GM12892 (cell line): ENCODE measurements around the gene ELP1.

Experiments used
- POLR2A ChIP-seq: IDR thresholded peaks from 2 replicates; pipeline ENCODE4 v1.6.1; 2011; ENCODE audit warnings: low read depth, low read length, control low read depth
- POLR2AphosphoS5 ChIP-seq: IDR thresholded peaks from 2 replicates; pipeline ENCODE4 v1.6.1; 2011; ENCODE audit warnings: low read depth, low read length, control low read depth
- TAF1 ChIP-seq: IDR thresholded peaks from 2 replicates; pipeline ENCODE4 v1.6.1; 2011; ENCODE audit warnings: low read depth, mild to moderate bottlenecking, control low read depth, low read length, borderline replicate concordance

DNA sequence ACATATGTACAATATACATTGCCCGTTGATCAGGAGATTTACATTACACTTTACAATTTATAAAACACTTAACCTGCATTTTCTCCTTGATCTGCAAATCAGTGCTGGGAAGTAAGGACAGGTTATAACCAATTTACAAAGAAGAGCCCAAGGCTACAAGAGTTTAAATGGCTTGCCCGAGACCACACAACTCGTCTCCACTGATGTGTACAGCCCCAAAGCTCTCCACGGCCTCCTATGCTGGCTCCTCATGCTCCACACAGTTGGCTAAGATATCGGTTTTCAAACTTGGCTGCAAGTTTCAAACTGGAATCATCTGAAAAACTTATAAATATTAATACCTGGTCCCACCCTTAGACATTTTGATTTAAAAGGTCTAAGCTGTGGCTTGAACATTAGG, 88.4 kb downstream of the ELP1 start:
- no peak for TF ChIP-seq POLR2AphosphoS5
- no peak for TF ChIP-seq POLR2A
- TF ChIP-seq TAF1 = no peak
